Measurements from ENCODE around the gene PTPRM. TPM values are rescaled to one million over a fixed set of nuclear protein-coding genes. Genes with fewer than 3 reads are reported as not detected.

Gene PTPRM
- polyA plus RNA-seq, 1 donor (not counting 4 experiments of a cell fraction or from before 2014, with no cell fraction given) = 54.5 TPM

DNA sequence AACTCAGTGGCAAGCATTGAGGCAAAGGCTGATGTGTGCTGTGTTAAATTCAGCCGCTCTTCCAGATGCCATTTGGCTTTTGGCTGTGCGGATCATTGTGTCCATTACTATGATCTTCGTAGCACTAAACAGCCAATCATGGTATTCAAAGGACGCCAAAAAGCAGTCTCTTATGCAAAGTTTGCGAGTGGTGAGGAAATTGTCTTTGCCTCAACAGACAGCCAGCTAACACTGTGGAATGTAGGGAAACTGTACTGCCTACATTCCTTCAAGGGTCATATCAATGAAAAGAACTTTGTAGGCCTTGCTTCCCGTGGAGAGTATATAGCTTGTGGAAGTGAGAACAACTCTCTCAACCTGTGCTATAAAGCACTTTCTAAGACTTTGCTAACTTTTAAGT lies 846.6 kb downstream of the PTPRM start:
- no peaks in the 10 kb centered on the region for H3K36me3 ChIP-seq (ENCODE audit: control insufficient read depth in 2 of 2, extremely low read depth in 1 of 2, insufficient read depth in 2 of 2, low read length in 2 of 2)
- no peaks in the 10 kb centered on the region for H4K20me1 ChIP-seq (ENCODE audit: control insufficient read depth, extremely low read depth, insufficient read depth, low read length)
- no peak overlapping the region for H3K27ac ChIP-seq (ENCODE audit: control insufficient read depth, insufficient read depth, low read length)
- FAIRE-seq = no peak
- no peaks in the 10 kb centered on the region for H3K27me3 ChIP-seq (ENCODE audit: control insufficient read depth, extremely low read depth, insufficient read depth, low read length)
- H3K4me2 ChIP-seq (ENCODE audit: control insufficient read depth, extremely low read depth, insufficient read depth, low read depth, low read length) = no peak overlapping the region
- dilution Hi-C loops (cut with MboI; ENCODE audit: extremely low pct_ligation_motif_present, low sequenced_read_pairs) = no loop called here
- no peak for DNase-seq (ENCODE audit: low read depth, low spot score)
- no peak overlapping the region for H3K9ac ChIP-seq (ENCODE audit: control insufficient read depth, extremely low read depth, insufficient read depth, low read length)
- no peak overlapping the region for H3K4me3 ChIP-seq (ENCODE audit: control insufficient read depth in 2 of 3, extremely low read depth in 1 of 3, insufficient read depth in 2 of 3, low read depth in 1 of 3, low read length in 3 of 3)
- H3K9me3 ChIP-seq (ENCODE audit: control insufficient read depth, low read depth, low read length) = no peaks in the 10 kb centered on the region
- TF ChIP-seq, protein P1, sequence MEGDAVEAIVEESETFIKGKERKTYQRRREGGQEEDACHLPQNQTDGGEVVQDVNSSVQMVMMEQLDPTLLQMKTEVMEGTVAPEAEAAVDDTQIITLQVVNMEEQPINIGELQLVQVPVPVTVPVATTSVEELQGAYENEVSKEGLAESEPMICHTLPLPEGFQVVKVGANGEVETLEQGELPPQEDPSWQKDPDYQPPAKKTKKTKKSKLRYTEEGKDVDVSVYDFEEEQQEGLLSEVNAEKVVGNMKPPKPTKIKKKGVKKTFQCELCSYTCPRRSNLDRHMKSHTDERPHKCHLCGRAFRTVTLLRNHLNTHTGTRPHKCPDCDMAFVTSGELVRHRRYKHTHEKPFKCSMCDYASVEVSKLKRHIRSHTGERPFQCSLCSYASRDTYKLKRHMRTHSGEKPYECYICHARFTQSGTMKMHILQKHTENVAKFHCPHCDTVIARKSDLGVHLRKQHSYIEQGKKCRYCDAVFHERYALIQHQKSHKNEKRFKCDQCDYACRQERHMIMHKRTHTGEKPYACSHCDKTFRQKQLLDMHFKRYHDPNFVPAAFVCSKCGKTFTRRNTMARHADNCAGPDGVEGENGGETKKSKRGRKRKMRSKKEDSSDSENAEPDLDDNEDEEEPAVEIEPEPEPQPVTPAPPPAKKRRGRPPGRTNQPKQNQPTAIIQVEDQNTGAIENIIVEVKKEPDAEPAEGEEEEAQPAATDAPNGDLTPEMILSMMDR (optimal IDR thresholded peaks at IDR 0.05 in 1 of 3, IDR thresholded peaks at IDR 0.05 in 1 of 3, conservative IDR thresholded peaks at IDR 0.05 in 1 of 3; ENCODE audit: extremely low read depth in 1 of 3, insufficient read depth in 2 of 3, low read length in 3 of 3) = no peak
- no peak for TF ChIP-seq EZH2 (IDR thresholded peaks at IDR 0.05; ENCODE audit: low read length)
- H3K4me1 ChIP-seq (ENCODE audit: control insufficient read depth, extremely low read depth, insufficient read depth, low read length) = peaks cover 4% of the 10 kb centered on the region
- no peak overlapping the region for H2AFZ ChIP-seq (ENCODE audit: control insufficient read depth, low read length)
- no peaks in the 10 kb centered on the region for H3K9me1 ChIP-seq (ENCODE audit: control insufficient read depth, extremely low read depth, insufficient read depth, low read length)
- H3K79me2 ChIP-seq (ENCODE audit: control insufficient read depth, insufficient read depth, low read length) = no peaks in the 10 kb centered on the region

DNA sequence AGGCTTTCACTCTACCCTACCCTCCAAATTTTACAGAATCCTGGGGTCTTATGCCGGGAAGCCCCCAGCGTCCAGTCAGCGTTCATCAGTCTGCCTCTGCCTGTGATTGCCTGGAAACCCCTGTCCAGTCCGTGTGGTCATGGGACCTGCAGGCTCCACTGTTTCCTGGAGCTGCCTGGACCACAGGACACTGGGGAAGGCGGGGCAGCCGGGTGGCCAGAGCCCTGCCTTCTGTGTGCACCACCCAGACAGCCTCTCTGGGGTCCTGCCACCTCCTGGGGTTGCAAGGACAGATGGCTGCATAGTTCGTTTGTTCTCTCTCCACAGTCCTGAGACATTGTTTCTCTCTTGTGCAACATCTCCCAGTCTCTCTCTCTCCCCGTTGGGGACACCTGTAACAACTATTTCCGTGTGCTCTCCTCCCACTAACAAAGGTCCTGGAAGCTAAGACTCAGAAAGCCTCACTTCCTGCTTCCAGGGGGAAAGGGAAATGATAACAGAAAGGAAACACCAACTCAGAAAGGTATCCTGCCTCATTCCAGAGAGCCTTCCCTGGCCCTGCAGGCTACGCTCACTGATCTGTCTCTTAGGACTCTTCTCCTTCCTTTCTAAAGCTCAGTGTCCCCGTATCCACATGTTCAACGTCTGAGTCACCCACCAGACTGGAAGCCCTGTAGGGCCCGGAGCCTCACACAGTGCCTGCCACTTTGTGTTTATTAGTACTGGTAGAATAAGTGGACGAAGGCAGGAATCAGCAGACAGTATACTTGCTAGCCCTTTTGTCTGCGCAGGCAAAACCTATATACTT lies 849.3 kb downstream of the PTPRM start:
- Histone ChIP-seq H3K27me3 (ENCODE audit: control insufficient read depth, extremely low read depth, insufficient read depth, low read length) (no peaks in the 10 kb centered on the region), H4K20me1 (ENCODE audit: control insufficient read depth, extremely low read depth, insufficient read depth, low read length) (no peaks in the 10 kb centered on the region), H3K36me3 (ENCODE audit: control insufficient read depth in 2 of 2, extremely low read depth in 1 of 2, insufficient read depth in 2 of 2, low read length in 2 of 2) (no peaks in the 10 kb centered on the region), H3K4me1 (ENCODE audit: control insufficient read depth, extremely low read depth, insufficient read depth, low read length) (peaks cover 4% of the 10 kb centered on the region), H3K9ac (ENCODE audit: control insufficient read depth, extremely low read depth, insufficient read depth, low read length) (no peak overlapping the region), H3K4me3 (ENCODE audit: control insufficient read depth in 2 of 3, extremely low read depth in 1 of 3, insufficient read depth in 2 of 3, low read depth in 1 of 3, low read length in 3 of 3) (no peak overlapping the region), H3K27ac (ENCODE audit: control insufficient read depth, insufficient read depth, low read length) (no peak overlapping the region), H2AFZ (ENCODE audit: control insufficient read depth, low read length) (no peak overlapping the region), H3K9me3 (ENCODE audit: control insufficient read depth, low read depth, low read length) (no peaks in the 10 kb centered on the region), H3K79me2 (ENCODE audit: control insufficient read depth, insufficient read depth, low read length) (no peaks in the 10 kb centered on the region), H3K9me1 (ENCODE audit: control insufficient read depth, extremely low read depth, insufficient read depth, low read length) (no peaks in the 10 kb centered on the region), H3K4me2 (ENCODE audit: control insufficient read depth, extremely low read depth, insufficient read depth, low read depth, low read length) (peak overlapping the region; percentile 8)
- DNase-seq (ENCODE audit: low read depth, low spot score) (no peak), FAIRE-seq (no peak)
- dilution Hi-C loops (cut with MboI; ENCODE audit: extremely low pct_ligation_motif_present, low sequenced_read_pairs) = no loop called here
- TF ChIP-seq, protein P1 (optimal IDR thresholded peaks at IDR 0.05 in 1 of 3, IDR thresholded peaks at IDR 0.05 in 1 of 3, conservative IDR thresholded peaks at IDR 0.05 in 1 of 3; ENCODE audit: extremely low read depth in 1 of 3, insufficient read depth in 2 of 3, low read length in 3 of 3) = no peak
